Measurements from ENCODE around the gene FAAP20. TPM values are rescaled to one million over a fixed set of nuclear protein-coding genes. Genes with fewer than 3 reads are reported as not detected.

FAAP20 gene
- total RNA-seq, 1 donor from 2014 or later, result 50.6 TPM

- no peak for TF ChIP-seq CTCF (IDR thresholded peaks at IDR 0.05; ENCODE audit: insufficient read depth, low read length, poor library complexity, severe bottlenecking)
- Histone ChIP-seq H3K36me3 (ENCODE audit: control insufficient read depth, insufficient read depth, low read length) (no peaks in the 10 kb centered on the region), H3K4me3 (ENCODE audit: low read depth, low read length) (no peak overlapping the region), H3K27me3 (ENCODE audit: control insufficient read depth, insufficient read depth, low read length) (no peaks in the 10 kb centered on the region)
- no peak for DNase-seq (ENCODE audit: low read depth)
Measured at GRCh38 chr1:2221271-2221670, 26.7 kb upstream of the FAAP20 start.

GRCh38 chr1:2216767-2217058, 22.1 kb upstream of the FAAP20 start:
- H3K4me3 ChIP-seq (ENCODE audit: low read depth, low read length), result no peak overlapping the region
- H3K27me3 ChIP-seq (ENCODE audit: control insufficient read depth, insufficient read depth, low read length), result no peaks in the 10 kb centered on the region
- TF ChIP-seq CTCF (IDR thresholded peaks at IDR 0.05; ENCODE audit: insufficient read depth, low read length, poor library complexity, severe bottlenecking), result no peak
- H3K36me3 ChIP-seq (ENCODE audit: control insufficient read depth, insufficient read depth, low read length), result no peaks in the 10 kb centered on the region
- no peak for DNase-seq (ENCODE audit: low read depth)

- Histone ChIP-seq H3K27me3 (ENCODE audit: control insufficient read depth, insufficient read depth, low read length) (no peaks in the 10 kb centered on the region), H3K4me3 (ENCODE audit: low read depth, low read length) (no peak overlapping the region), H3K36me3 (ENCODE audit: control insufficient read depth, insufficient read depth, low read length) (no peaks in the 10 kb centered on the region)
- DNase-seq (ENCODE audit: low read depth), result no peak
- no peak for TF ChIP-seq CTCF (IDR thresholded peaks at IDR 0.05; ENCODE audit: insufficient read depth, low read length, poor library complexity, severe bottlenecking)
Measured at GRCh38 chr1:2215909-2216766, 21.6 kb upstream of the FAAP20 start.

GRCh38 chr1:2215329-2215728, 20.8 kb upstream of the FAAP20 start:
- TF ChIP-seq CTCF (IDR thresholded peaks at IDR 0.05; ENCODE audit: insufficient read depth, low read length, poor library complexity, severe bottlenecking), result no peak
- H3K4me3 ChIP-seq (ENCODE audit: low read depth, low read length), result no peak overlapping the region
- DNase-seq (ENCODE audit: low read depth), result no peak
- no peaks in the 10 kb centered on the region for H3K27me3 ChIP-seq (ENCODE audit: control insufficient read depth, insufficient read depth, low read length)
- no peaks in the 10 kb centered on the region for H3K36me3 ChIP-seq (ENCODE audit: control insufficient read depth, insufficient read depth, low read length)

- no peak for TF ChIP-seq CTCF (IDR thresholded peaks at IDR 0.05; ENCODE audit: insufficient read depth, low read length, poor library complexity, severe bottlenecking)
- no peak for DNase-seq (ENCODE audit: low read depth)
- H3K27me3 ChIP-seq (ENCODE audit: control insufficient read depth, insufficient read depth, low read length), result no peaks in the 10 kb centered on the region
- H3K36me3 ChIP-seq (ENCODE audit: control insufficient read depth, insufficient read depth, low read length), result no peaks in the 10 kb centered on the region
- H3K4me3 ChIP-seq (ENCODE audit: low read depth, low read length), result no peak overlapping the region
Measured at GRCh38 chr1:2214541-2215241, 20.1 kb upstream of the FAAP20 start.
